MG63 (cell line): ENCODE measurements around the gene BOLA3. TPM values are rescaled to one million over a fixed set of nuclear protein-coding genes. Genes with fewer than 3 reads are reported as not detected.
"Not testable (repeated sequence)": the region's sequence is repeated elsewhere in the genome, so short reads cannot be mapped to it uniquely, and the experiment has no call there.

ENCODE experiments used
- DNase-seq: peaks from one replicate; pipeline ENCODE4 v3.0.0-alpha.2; 2020
- H3K27me3 ChIP-seq: fragments of 250-450 bp; sonication (Bioruptor Pico); 2 replicates; pipeline ENCODE4 v1.5.1; 2020; ENCODE audit warnings: mild to moderate bottlenecking, moderate library complexity
- H3K36me3 ChIP-seq: fragments of 250-450 bp; sonication (Bioruptor Pico); 2 replicates; pipeline ENCODE4 v1.5.1; 2020; ENCODE audit warnings: mild to moderate bottlenecking, moderate library complexity
- H3K4me3 ChIP-seq: fragments of 250-450 bp; sonication (Bioruptor Pico); 2 replicates; pipeline ENCODE4 v1.5.1; 2020; ENCODE audit warnings: mild to moderate bottlenecking, moderate library complexity
- H3K9me3 ChIP-seq: fragments of 250-450 bp; sonication (Bioruptor Pico); 2 replicates; pipeline ENCODE4 v1.5.1; 2020; ENCODE audit warnings: mild to moderate bottlenecking, moderate library complexity
- total RNA-seq: library from RNA; depleted of rRNA; stranded (reverse); fragments of >200 nt; shearing (Covaris generic); gene quantifications from 2 replicates; pipeline ENCODE4 v1.2.3, GENCODE V29; 2014; ENCODE audit warnings: low replicate concordance; rRNA removed

BOLA3 gene
- total RNA-seq, 1 experiment from 2014 or later = 206 TPM

DNA sequence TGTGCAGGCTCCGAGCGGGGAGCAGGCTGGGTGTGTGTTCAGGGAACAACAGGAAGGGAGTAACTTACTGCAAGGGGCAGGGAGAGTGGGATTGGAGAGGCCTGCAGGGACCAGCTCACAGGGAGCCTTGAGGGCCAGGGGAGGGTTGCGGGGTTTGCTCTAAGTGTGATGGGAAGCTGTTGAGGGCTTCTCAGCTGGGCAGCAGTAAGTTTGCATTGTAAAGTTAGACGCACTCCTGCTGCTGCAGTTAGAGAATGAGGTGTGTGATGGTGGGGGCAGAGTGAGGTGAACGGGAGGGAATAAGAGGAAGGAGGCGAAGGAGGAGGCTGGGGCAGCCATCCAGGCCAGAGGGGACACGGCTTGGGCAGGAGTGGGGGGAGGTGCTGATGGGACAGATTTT, 53.4 kb downstream of the BOLA3 start:
- Histone ChIP-seq H3K36me3 (peaks cover 14% of the 10 kb centered on the region), H3K9me3 (no peaks in the 10 kb centered on the region)
- no peak for DNase-seq

DNA sequence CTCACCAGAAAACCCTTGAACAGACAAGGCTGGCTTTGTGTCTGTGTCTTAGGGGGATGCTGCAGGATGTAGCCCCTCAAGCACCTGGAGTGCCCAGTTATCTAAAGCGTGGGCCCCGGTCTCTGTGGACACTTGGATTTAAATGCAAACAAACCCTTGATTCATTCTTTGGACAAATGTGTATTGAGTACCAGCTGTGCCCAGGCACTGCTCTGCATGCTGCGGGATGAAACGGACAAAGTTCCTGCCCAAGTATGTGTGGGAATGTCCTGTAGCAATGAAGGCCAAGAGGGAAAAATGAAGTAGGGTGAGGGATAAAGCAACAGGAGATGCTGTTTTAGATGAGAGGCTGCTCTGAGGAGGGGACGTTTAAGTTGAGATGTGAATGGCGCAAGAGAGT, 53.9 kb downstream of the BOLA3 start:
- Histone ChIP-seq H3K36me3 (peaks cover 14% of the 10 kb centered on the region), H3K9me3 (no peaks in the 10 kb centered on the region), H3K27me3 (no peaks in the 10 kb centered on the region), H3K4me3 (no peak overlapping the region)
- no peak for DNase-seq

More for the DNA sequence above, 53.4 kb downstream of the BOLA3 start:
- no peaks in the 10 kb centered on the region for H3K27me3 ChIP-seq
- no peak overlapping the region for H3K4me3 ChIP-seq

DNA sequence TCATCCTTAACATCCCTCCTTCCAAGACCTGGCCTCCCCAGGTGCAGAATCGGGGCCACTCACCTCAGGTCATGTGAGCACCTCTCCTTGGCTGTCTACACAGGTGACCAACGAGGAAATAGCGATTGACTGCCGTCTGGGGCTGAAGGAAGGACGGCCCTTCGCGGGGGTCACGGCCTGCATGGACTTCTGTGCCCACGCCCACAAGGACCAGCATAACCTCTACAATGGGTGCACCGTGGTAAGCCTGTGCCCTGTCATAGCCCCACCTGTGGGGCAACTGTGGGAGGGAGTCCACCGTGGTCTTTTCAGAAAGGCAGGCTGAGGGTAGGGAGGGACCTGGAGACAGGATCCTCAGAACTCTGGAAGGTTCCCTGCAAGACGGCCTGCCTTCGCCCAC, 54.3 kb downstream of the BOLA3 start:
- H3K4me3 ChIP-seq = no peak overlapping the region
- no peak for DNase-seq
- H3K36me3 ChIP-seq = peaks cover 14% of the 10 kb centered on the region
- H3K9me3 ChIP-seq = no peaks in the 10 kb centered on the region
- no peaks in the 10 kb centered on the region for H3K27me3 ChIP-seq

DNA sequence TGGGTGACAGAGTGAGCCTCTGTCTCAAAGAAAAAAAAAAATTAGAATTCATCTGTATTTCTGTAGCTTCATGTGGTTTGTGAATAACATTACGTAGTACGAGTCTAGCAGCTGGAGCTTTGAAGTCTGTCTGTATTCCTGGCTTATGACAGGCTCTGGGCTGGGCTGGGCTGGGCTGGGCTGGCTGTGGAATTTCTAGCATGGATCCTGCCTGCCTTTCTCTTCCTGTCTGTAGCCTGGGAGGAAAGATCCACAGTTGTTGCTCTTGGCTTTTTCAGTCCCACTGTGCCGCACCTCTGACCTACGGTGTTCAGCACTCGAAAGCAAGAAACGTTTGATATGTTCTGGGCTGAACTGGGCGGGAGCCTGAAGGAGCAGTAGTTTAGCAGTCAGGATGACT, 55.4 kb downstream of the BOLA3 start:
- Histone ChIP-seq H3K9me3 (no peaks in the 10 kb centered on the region), H3K27me3 (no peaks in the 10 kb centered on the region), H3K4me3 (no peak overlapping the region), H3K36me3 (peaks cover 19% of the 10 kb centered on the region)
- no peak for DNase-seq

DNA sequence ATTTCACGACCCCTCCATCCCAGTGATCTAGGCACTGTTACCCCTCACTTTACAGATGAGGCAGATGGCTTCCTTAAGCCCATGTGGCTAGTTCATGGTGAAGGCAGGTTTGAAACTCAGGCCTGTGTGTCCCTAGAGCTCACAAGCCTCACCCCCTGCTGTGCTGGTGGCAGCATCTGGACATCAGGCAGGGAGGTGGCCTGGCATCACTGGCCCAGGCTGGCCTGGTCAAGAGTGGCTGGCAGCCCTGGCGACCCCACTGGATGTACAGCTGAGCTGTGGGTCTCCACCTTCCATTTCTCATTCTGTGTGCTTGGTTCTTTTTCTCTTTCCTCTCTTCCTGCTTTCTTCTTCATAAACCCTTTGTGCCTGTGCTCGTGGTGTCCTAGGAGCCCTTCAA, 56.3 kb downstream of the BOLA3 start:
- Histone ChIP-seq H3K27me3 (no peaks in the 10 kb centered on the region), H3K36me3 (peaks cover 24% of the 10 kb centered on the region), H3K4me3 (no peak overlapping the region), H3K9me3 (no peaks in the 10 kb centered on the region)
- DNase-seq = no peak

- Histone ChIP-seq H3K27me3 (no peaks in the 10 kb centered on the region), H3K9me3 (no peaks in the 10 kb centered on the region), H3K36me3 (peaks cover 24% of the 10 kb centered on the region), H3K4me3 (no peak overlapping the region)
- no peak for DNase-seq
Measured at GRCh38 chr2:74089816-74090745, 57.6 kb downstream of the BOLA3 start.

- H3K36me3 ChIP-seq = peaks cover 20% of the 10 kb centered on the region
- H3K4me3 ChIP-seq, H3K27me3 ChIP-seq, DNase-seq, H3K9me3 ChIP-seq: not testable (repeated sequence)
Measured at GRCh38 chr2:74088676-74089075, 59.0 kb downstream of the BOLA3 start.

GRCh38 chr2:74087696-74088095, 60.0 kb downstream of the BOLA3 start:
- H3K27me3 ChIP-seq = no peaks in the 10 kb centered on the region
- H3K9me3 ChIP-seq = no peaks in the 10 kb centered on the region
- peaks cover 18% of the 10 kb centered on the region for H3K36me3 ChIP-seq
- DNase-seq = no peak
- no peak overlapping the region for H3K4me3 ChIP-seq

DNA sequence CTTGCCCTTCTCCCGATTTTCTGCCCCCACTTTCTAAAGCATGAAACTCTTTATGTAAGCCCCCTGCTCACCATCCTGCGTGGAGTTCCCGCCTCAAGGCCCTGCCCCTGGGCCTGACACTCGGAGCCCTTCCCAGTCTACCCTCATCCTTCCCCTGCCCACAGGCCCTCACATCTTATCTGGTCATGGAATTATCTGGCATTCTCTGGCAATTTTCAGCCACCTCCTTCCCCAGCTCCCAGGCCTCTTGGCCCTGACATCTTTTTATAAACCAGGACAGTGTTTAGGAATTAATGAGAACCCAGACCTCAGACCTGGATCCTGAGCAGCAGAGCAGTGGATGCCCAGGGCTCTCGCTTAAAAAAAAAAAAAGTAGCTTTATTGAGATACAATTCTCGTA, 61.7 kb downstream of the BOLA3 start:
- no peak for DNase-seq
- H3K36me3 ChIP-seq = peaks cover 9% of the 10 kb centered on the region
- H3K9me3 ChIP-seq = no peaks in the 10 kb centered on the region
- H3K4me3 ChIP-seq = no peak overlapping the region
- no peaks in the 10 kb centered on the region for H3K27me3 ChIP-seq

Other genes with a start within 250 kb of the BOLA3 start
- gene DGUOK, start 221.0 kb downstream of the BOLA3 start, total RNA-seq = 28.4 and 51.8 TPM in 2 replicates
- 1.6 and 2.1 TPM in 2 replicates for gene TET3, start 163.0 kb downstream of the BOLA3 start, total RNA-seq
- gene MOB1A, start 31.0 kb upstream of the BOLA3 start, total RNA-seq = 95.6 and 187 TPM in 2 replicates
- gene MTHFD2, start 50.7 kb upstream of the BOLA3 start, total RNA-seq = 445 and 448 TPM in 2 replicates
- gene SLC4A5, start 195.5 kb upstream of the BOLA3 start, total RNA-seq = under 0.01 TPM in 1 of 2 replicates, not detected in the other
- 99.3 and 150 TPM in 2 replicates for gene DCTN1, start 232.4 kb upstream of the BOLA3 start, total RNA-seq